Coronary artery (tissue), 2 donors: ENCODE measurements around the gene LSG1.

ENCODE experiments used
- DNase-seq: peaks from one replicate; pipeline ENCODE4 v3.0.0-alpha.2; 2017; ENCODE audit warnings: low spot score
- H3K27ac ChIP-seq, 2 donors: fragments of 200-600 bp; sonication (generic); one replicate each; pipeline ENCODE4 v1.5.1; 2016 to 2019
- H3K4me3 ChIP-seq: fragments of 200-600 bp; sonication (generic); 2 replicates; pipeline ENCODE4 v1.5.1; 2016; ENCODE audit warnings: mild to moderate bottlenecking, moderate library complexity
- CTCF ChIP-seq: fragments of 200-600 bp; sonication (generic); IDR thresholded peaks from one replicate; pipeline ENCODE4 v1.5.1; 2019; ENCODE audit warnings: antibody characterized with exemption

LSG1 gene

GRCh38 chr3:194713299-194714136 lies 41.5 kb upstream of the LSG1 start:
- no peak for TF ChIP-seq CTCF
- H3K4me3 ChIP-seq, result no peak overlapping the region
- DNase-seq, result no peak
- H3K27ac ChIP-seq, result no peak overlapping the region

- DNase-seq, result no peak
- TF ChIP-seq CTCF, result no peak
- no peak overlapping the region for H3K4me3 ChIP-seq
- no peak overlapping the region for H3K27ac ChIP-seq
Observed at GRCh38 chr3:194711913-194712312, 39.9 kb upstream of the LSG1 start.

GRCh38 chr3:194711286-194711685 lies 39.3 kb upstream of the LSG1 start:
- no peak for TF ChIP-seq CTCF
- no peak for DNase-seq
- no peak overlapping the region for H3K4me3 ChIP-seq
- no peak overlapping the region for H3K27ac ChIP-seq

- no peak for DNase-seq
- Histone ChIP-seq H3K4me3 (no peak overlapping the region), H3K27ac (no peak overlapping the region)
- TF ChIP-seq CTCF, result no peak
Observed at GRCh38 chr3:194707147-194707540, 35.2 kb upstream of the LSG1 start.

- Histone ChIP-seq H3K27ac (no peak overlapping the region), H3K4me3 (no peak overlapping the region)
- no peak for TF ChIP-seq CTCF
- DNase-seq, result no peak
Observed at GRCh38 chr3:194705761-194706160, 33.8 kb upstream of the LSG1 start.

GRCh38 chr3:194705227-194705626 lies 33.2 kb upstream of the LSG1 start:
- no peak for DNase-seq
- TF ChIP-seq CTCF, result no peak
- Histone ChIP-seq H3K4me3 (no peak overlapping the region), H3K27ac (no peak overlapping the region)

GRCh38 chr3:194702545-194702944 lies 30.6 kb upstream of the LSG1 start:
- no peak for DNase-seq
- TF ChIP-seq CTCF, result no peak
- no peak overlapping the region for H3K27ac ChIP-seq

More at GRCh38 chr3:194702545-194702944, 30.6 kb upstream of the LSG1 start:
- no peak overlapping the region for H3K4me3 ChIP-seq
